Endothelial cell of umbilical vein (primary cell): Measurements from ENCODE around the gene ZCCHC4. TPM values are rescaled to one million over a fixed set of nuclear protein-coding genes. Genes with fewer than 3 reads are reported as not detected.

Experiments
- BruUV-seq: library from RNA; stranded (reverse); fragments of 400-500 nt; replicated peaks from 2 replicates; lab custom pipeline; 2021; lab: Mats Ljungman, UMichigan
- CTCF ChIA-PET: fragments of 300-600, 350-600 bp; sonication (Branson Sonifier 250); formaldehyde crosslinking; loops from one replicate; lab custom pipeline; 2021; ENCODE audit warnings: antibody characterized with exemption, inconsistent platforms; lab: Charles Lee
- POLR2A ChIA-PET: fragments of 300-600, 350-600 bp; sonication (Branson Sonifier 250); formaldehyde crosslinking; loops from one replicate; lab custom pipeline; 2021; ENCODE audit warnings: antibody characterized with exemption, inconsistent platforms; lab: Charles Lee
- DNase-seq: peaks from one replicate; pipeline ENCODE4 v3.0.0-alpha.2; 2011; ENCODE audit warnings: low read depth, low spot score
- FAIRE-seq: peaks from 2 replicates; lab custom pipeline; 2011; peaks lifted over from hg19 to GRCh38; lab: Jason Lieb, UNC
- H2AFZ ChIP-seq: 2 replicates; pipeline ENCODE4 v1.6.0; 2012; ENCODE audit warnings: low read depth, low read length, control low read depth, inconsistent platforms
- H3K27ac ChIP-seq: 2 replicates; pipeline ENCODE4 v1.5.1; 2011; ENCODE audit warnings: low read depth, mild to moderate bottlenecking, control low read depth, low read length, moderate library complexity; ENCODE audit not compliant: insufficient read depth
- H3K27me3 ChIP-seq, 2 experiments: 2 replicates each; pipeline versions ENCODE4 v1.6.0 to v1.6.1; 2011; ENCODE audit warnings: low read length in 2 of 2, mixed read lengths in 1 of 2; ENCODE audit not compliant: control insufficient read depth in 2 of 2, insufficient read depth in 2 of 2
- H3K36me3 ChIP-seq, 2 experiments: 2 replicates in 1 of 2; 3 replicates in 1 of 2; pipeline ENCODE4 v1.5.1; 2011; ENCODE audit warnings: low read length in 2 of 2, mild to moderate bottlenecking in 1 of 2, moderate library complexity in 1 of 2; ENCODE audit not compliant: control insufficient read depth in 2 of 2, insufficient read depth in 2 of 2; ENCODE audit errors: extremely low read depth in 1 of 2
- H3K4me1 ChIP-seq: 3 replicates; pipeline ENCODE4 v1.5.1; 2011; ENCODE audit warnings: mild to moderate bottlenecking, low read length; ENCODE audit not compliant: control insufficient read depth, insufficient read depth; ENCODE audit errors: extremely low read depth
- H3K4me2 ChIP-seq: 2 replicates; pipeline ENCODE4 v1.6.1; 2011; ENCODE audit warnings: low read length, control low read depth, mixed read lengths; ENCODE audit not compliant: insufficient read depth
- H3K4me3 ChIP-seq, 3 experiments: fragments of 200-600 bp in 1 of 3; sonication (generic), shearing (Covaris generic) in 1 of 3; replicated peaks in 1 of 3; 2 replicates each; pipeline ENCODE4 v1.5.1; 2011 to 2016; ENCODE audit warnings: control low read depth in 3 of 3, low read length in 3 of 3, mild to moderate bottlenecking in 2 of 3, inconsistent platforms in 1 of 3, low read depth in 1 of 3, moderate library complexity in 1 of 3; ENCODE audit not compliant: insufficient read depth in 1 of 3
- H3K79me2 ChIP-seq: 2 replicates; pipeline ENCODE4 v1.6.0; 2012; ENCODE audit warnings: low read length, inconsistent platforms; ENCODE audit not compliant: control insufficient read depth, insufficient read depth
- H3K9ac ChIP-seq: replicated peaks from 2 replicates; pipeline ENCODE3; 2011; ENCODE audit warnings: low read length, control low read depth; ENCODE audit not compliant: insufficient read depth; ENCODE audit errors: extremely low read depth
- H3K9me1 ChIP-seq: replicated peaks from 3 replicates; pipeline ENCODE4 v1.6.0; 2011; ENCODE audit warnings: mild to moderate bottlenecking, low read length; ENCODE audit not compliant: control insufficient read depth, insufficient read depth; ENCODE audit errors: extremely low read depth
- H3K9me3 ChIP-seq: replicated peaks from 2 replicates; pipeline ENCODE4 v1.5.1; 2012; ENCODE audit warnings: low read length, inconsistent platforms; ENCODE audit not compliant: control insufficient read depth, insufficient read depth
- H4K20me1 ChIP-seq: replicated peaks from 2 replicates; pipeline ENCODE3; 2011; ENCODE audit warnings: mild to moderate bottlenecking, low read length; ENCODE audit not compliant: control insufficient read depth, insufficient read depth; ENCODE audit errors: extremely low read depth
- EZH2 ChIP-seq: IDR thresholded peaks from 2 replicates; pipeline ENCODE4 v1.6.1; 2012; ENCODE audit warnings: borderline replicate concordance, low read depth, mild to moderate bottlenecking, moderate library complexity, low read length, inconsistent platforms; ENCODE audit not compliant: severe bottlenecking
- FOS ChIP-seq: IDR thresholded peaks from 2 replicates; pipeline ENCODE4 v1.6.1; 2011; ENCODE audit warnings: mild to moderate bottlenecking, low read length, moderate library complexity, borderline replicate concordance; ENCODE audit not compliant: insufficient read depth
- GATA2 ChIP-seq: IDR thresholded peaks from 2 replicates; pipeline ENCODE4 v1.7.0; 2011; ENCODE audit warnings: low read depth, mild to moderate bottlenecking, moderate library complexity, mixed read lengths, low read length; ENCODE audit not compliant: insufficient read length, insufficient read depth
- JUN ChIP-seq: IDR thresholded peaks from 2 replicates; pipeline ENCODE4 v1.6.1; 2011; ENCODE audit warnings: borderline replicate concordance, low read depth; ENCODE audit not compliant: insufficient read length, insufficient read depth
- MYC ChIP-seq: IDR thresholded peaks from one replicate; pipeline ENCODE4 v1.6.1; 2011; ENCODE audit warnings: mild to moderate bottlenecking, low read depth, low read length
- POLR2A ChIP-seq: IDR thresholded peaks from 2 replicates; pipeline ENCODE4 v1.6.1; 2012; ENCODE audit warnings: low read depth, mild to moderate bottlenecking, control low read depth, low read length
- POLR2AphosphoS5 ChIP-seq: IDR thresholded peaks from 2 replicates; pipeline ENCODE4 v1.6.1; 2012; ENCODE audit warnings: low read depth, mild to moderate bottlenecking, control low read depth, low read length, moderate library complexity; ENCODE audit not compliant: insufficient read depth
- dilution Hi-C: fragments of 300-500 bp; cut with MboI; formaldehyde crosslinking; loops from one replicate; pipeline ENCODE4 v1.15.0; 2019; ENCODE audit warnings: low sequenced_read_pairs; ENCODE audit not compliant: extremely low pct_ligation_motif_present
- intact Hi-C: fragments of 100-400 bp; cut with micrococcal nuclease; formaldehyde crosslinking; loops from one replicate; pipeline ENCODE4 v1.10.0; 2022
- polyA plus RNA-seq, 4 experiments: library from polyadenylated mRNA; depleted of rRNA in 3 of 4; stranded (reverse) in 3 of 4; unstranded in 1 of 4; fragments of >200 nt; gene quantifications; 2 replicates each; pipeline versions ENCODE4 v1.2.1 to v1.2.3, GENCODE V29; 2011 to 2012; ENCODE audit warnings: missing spikeins in 1 of 4
- total RNA-seq: library from RNA; stranded (reverse); gene quantifications from 2 replicates; pipeline ENCODE4 v1.2.3, GENCODE V29; 2021
- TF ChIP-seq, protein P1 (sequence below), 2 donors: IDR thresholded peaks; 1 replicate in 1 of 2; 2 replicates in 1 of 2; pipeline ENCODE4 v1.5.1; 2011; ENCODE audit warnings: low read length in 2 of 2, mild to moderate bottlenecking in 2 of 2, moderate library complexity in 2 of 2, control low read depth in 1 of 2, inconsistent platforms in 1 of 2, low read depth in 1 of 2; ENCODE audit not compliant: insufficient read depth in 1 of 2; ENCODE audit errors: extremely low read depth in 1 of 2
- TF ChIP-seq, protein P2 (sequence below): IDR thresholded peaks from 2 replicates; pipeline ENCODE4 v1.6.1; 2011; ENCODE audit not compliant: insufficient read depth, insufficient read length

Gene ZCCHC4
- total and polyA plus RNA-seq, 2 donors (not counting 3 experiments of a cell fraction or from before 2014, with no cell fraction given), result 6.6 to 10.9 TPM

DNA sequence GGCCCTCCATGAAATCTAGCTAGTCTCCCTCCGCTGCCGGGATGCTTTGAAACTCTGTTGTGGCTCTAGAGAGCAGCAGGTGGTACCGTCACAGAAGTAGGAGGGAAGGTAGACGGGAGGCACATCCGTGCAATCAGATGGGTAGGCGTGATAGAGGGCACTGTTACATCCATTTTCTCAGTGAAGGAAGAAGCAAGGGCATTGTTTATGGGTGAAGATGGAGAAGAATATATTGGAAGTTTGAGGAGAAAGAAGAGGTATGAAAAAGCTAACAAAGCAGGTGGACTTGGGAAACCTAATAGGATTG is 65.8 kb downstream of the ZCCHC4 start:
- CTCF ChIA-PET, result interaction anchor here (0.8 to 2.5 kb wide), 5 partner anchors 10 to 390 kb away, joined by 3 to 12 read pairs (median 4); no protein-coding TSS in a partner anchor
- H3K9ac ChIP-seq, result no peak overlapping the region
- no peak for TF ChIP-seq POLR2AphosphoS5
- TF ChIP-seq POLR2A, result no peak
- no peak for TF ChIP-seq JUN
- TF ChIP-seq, protein P1, sequence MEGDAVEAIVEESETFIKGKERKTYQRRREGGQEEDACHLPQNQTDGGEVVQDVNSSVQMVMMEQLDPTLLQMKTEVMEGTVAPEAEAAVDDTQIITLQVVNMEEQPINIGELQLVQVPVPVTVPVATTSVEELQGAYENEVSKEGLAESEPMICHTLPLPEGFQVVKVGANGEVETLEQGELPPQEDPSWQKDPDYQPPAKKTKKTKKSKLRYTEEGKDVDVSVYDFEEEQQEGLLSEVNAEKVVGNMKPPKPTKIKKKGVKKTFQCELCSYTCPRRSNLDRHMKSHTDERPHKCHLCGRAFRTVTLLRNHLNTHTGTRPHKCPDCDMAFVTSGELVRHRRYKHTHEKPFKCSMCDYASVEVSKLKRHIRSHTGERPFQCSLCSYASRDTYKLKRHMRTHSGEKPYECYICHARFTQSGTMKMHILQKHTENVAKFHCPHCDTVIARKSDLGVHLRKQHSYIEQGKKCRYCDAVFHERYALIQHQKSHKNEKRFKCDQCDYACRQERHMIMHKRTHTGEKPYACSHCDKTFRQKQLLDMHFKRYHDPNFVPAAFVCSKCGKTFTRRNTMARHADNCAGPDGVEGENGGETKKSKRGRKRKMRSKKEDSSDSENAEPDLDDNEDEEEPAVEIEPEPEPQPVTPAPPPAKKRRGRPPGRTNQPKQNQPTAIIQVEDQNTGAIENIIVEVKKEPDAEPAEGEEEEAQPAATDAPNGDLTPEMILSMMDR (IDR thresholded peaks at IDR 0.05; ENCODE audit: extremely low read depth in 1 of 2, insufficient read depth in 1 of 2, low read depth in 1 of 2, low read length in 2 of 2), result no peak
- TF ChIP-seq FOS, result no peak
- TF ChIP-seq MYC, result no peak
- TF ChIP-seq GATA2, result no peak
- TF ChIP-seq EZH2, result no peak
- TF ChIP-seq, protein P2, sequence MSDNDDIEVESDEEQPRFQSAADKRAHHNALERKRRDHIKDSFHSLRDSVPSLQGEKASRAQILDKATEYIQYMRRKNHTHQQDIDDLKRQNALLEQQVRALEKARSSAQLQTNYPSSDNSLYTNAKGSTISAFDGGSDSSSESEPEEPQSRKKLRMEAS, result no peak
- BruUV-seq, result no TSS peak
- H3K79me2 ChIP-seq, result peaks cover 21% of the 10 kb centered on the region
- no peak overlapping the region for H2AFZ ChIP-seq
- no peaks in the 10 kb centered on the region for H4K20me1 ChIP-seq
- intact Hi-C loops (no loop called here), dilution Hi-C loops (no loop called here)
- peaks cover 11% of the 10 kb centered on the region for H3K4me1 ChIP-seq
- H3K4me3 ChIP-seq, result no peak overlapping the region
- POLR2A ChIA-PET, result no interaction called here
- H3K4me2 ChIP-seq, result peak overlapping the region; percentile 83
- H3K27me3 ChIP-seq, result no peaks in the 10 kb centered on the region
- H3K36me3 ChIP-seq, result peaks cover 0 to 3% of the 10 kb centered on the region in 2 experiments
- H3K27ac ChIP-seq, result no peak overlapping the region
- no peak for FAIRE-seq
- no peak for DNase-seq
- no peaks in the 10 kb centered on the region for H3K9me3 ChIP-seq
- no peaks in the 10 kb centered on the region for H3K9me1 ChIP-seq
